Measurements from ENCODE around the gene SLC44A3. TPM values are rescaled to one million over a fixed set of nuclear protein-coding genes. Genes with fewer than 3 reads are reported as not detected.

SLC44A3 gene
- total and polyA plus RNA-seq, 2 of the 13 experiments (the other 11 are each of a cell fraction or from before 2014, with no cell fraction given), result 6.8 to 14.1 TPM

DNA sequence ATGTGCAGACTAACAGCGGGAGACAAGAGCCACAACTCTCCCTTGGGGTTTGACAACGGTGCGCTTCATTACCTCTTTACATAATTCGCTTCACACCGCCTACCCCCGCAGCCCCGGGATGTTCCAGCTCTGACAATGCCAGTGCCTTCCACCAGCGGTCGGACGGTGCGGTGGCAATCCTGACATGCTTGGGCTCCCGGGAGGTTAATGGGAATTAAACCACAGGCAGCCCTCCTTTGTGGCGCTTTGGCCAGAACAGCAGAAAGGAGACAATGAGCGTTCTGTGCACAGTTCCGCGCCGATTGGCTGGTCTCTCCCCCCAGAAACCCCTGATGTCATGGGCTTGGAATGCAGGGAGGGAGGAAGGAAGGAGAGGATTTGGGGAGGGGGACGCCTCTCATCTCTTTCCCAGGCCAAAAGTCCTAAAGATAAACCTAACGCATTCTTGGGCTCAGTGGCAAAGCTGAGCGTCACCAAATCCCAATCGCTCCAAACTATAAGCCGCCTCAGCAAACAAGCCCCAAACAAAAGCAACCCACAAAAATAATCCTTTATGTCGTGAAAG is 105.5 kb downstream of the SLC44A3 start (continued):
- TF ChIP-seq, protein P1, sequence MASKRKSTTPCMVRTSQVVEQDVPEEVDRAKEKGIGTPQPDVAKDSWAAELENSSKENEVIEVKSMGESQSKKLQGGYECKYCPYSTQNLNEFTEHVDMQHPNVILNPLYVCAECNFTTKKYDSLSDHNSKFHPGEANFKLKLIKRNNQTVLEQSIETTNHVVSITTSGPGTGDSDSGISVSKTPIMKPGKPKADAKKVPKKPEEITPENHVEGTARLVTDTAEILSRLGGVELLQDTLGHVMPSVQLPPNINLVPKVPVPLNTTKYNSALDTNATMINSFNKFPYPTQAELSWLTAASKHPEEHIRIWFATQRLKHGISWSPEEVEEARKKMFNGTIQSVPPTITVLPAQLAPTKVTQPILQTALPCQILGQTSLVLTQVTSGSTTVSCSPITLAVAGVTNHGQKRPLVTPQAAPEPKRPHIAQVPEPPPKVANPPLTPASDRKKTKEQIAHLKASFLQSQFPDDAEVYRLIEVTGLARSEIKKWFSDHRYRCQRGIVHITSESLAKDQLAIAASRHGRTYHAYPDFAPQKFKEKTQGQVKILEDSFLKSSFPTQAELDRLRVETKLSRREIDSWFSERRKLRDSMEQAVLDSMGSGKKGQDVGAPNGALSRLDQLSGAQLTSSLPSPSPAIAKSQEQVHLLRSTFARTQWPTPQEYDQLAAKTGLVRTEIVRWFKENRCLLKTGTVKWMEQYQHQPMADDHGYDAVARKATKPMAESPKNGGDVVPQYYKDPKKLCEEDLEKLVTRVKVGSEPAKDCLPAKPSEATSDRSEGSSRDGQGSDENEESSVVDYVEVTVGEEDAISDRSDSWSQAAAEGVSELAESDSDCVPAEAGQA (IDR thresholded peaks at IDR 0.05; ENCODE audit: low read depth), result no peak
- TF ChIP-seq, protein P1 (CRISPR knock-in tag; IDR thresholded peaks at IDR 0.05; ENCODE audit: borderline replicate concordance), result peak; percentile 53; the same call in 1 of the 2 replicates
- TF ChIP-seq ZNF33B (CRISPR knock-in tag; IDR thresholded peaks at IDR 0.05) (no peak), MAZ (IDR thresholded peaks at IDR 0.05; ENCODE audit: borderline replicate concordance, low read depth, low read length) (no peak), MAZ (CRISPR knock-in tag; IDR thresholded peaks at IDR 0.05; ENCODE audit: low read depth) (no peak), ZNF180 (CRISPR knock-in tag; IDR thresholded peaks at IDR 0.05; ENCODE audit: borderline replicate concordance, low read depth) (no peak), ZEB1 (IDR thresholded peaks at IDR 0.05; ENCODE audit: insufficient replicate concordance, low read depth) (no peak), ZFP37 (CRISPR knock-in tag; IDR thresholded peaks at IDR 0.05; ENCODE audit: borderline replicate concordance) (no peak), ZNF282 (IDR thresholded peaks at IDR 0.05; ENCODE audit: partially characterized antibody) (no peak), ZNF232 (CRISPR knock-in tag; IDR thresholded peaks at IDR 0.05; ENCODE audit: borderline replicate concordance) (0 out of 2 replicates have a peak, but pooled peaks have one; percentile 38), MEF2D (CRISPR knock-in tag; IDR thresholded peaks at IDR 0.05) (peak; percentile 35; the same call in 1 of the 2 replicates), SATB2 (CRISPR knock-in tag; IDR thresholded peaks at IDR 0.05) (0 out of 2 replicates have a peak, but pooled peaks have one; percentile 58), REPIN1 (CRISPR knock-in tag; IDR thresholded peaks at IDR 0.05; ENCODE audit: borderline replicate concordance, low read depth) (no peak), ZNF354B (CRISPR knock-in tag; IDR thresholded peaks at IDR 0.05) (no peak)
- TF ChIP-seq, protein P2, sequence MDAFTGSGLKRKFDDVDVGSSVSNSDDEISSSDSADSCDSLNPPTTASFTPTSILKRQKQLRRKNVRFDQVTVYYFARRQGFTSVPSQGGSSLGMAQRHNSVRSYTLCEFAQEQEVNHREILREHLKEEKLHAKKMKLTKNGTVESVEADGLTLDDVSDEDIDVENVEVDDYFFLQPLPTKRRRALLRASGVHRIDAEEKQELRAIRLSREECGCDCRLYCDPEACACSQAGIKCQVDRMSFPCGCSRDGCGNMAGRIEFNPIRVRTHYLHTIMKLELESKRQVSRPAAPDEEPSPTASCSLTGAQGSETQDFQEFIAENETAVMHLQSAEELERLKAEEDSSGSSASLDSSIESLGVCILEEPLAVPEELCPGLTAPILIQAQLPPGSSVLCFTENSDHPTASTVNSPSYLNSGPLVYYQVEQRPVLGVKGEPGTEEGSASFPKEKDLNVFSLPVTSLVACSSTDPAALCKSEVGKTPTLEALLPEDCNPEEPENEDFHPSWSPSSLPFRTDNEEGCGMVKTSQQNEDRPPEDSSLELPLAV (CRISPR knock-in tag; conservative IDR thresholded peaks at IDR 0.05; ENCODE audit: low read depth), result no peak
- TF ChIP-seq, protein P3, sequence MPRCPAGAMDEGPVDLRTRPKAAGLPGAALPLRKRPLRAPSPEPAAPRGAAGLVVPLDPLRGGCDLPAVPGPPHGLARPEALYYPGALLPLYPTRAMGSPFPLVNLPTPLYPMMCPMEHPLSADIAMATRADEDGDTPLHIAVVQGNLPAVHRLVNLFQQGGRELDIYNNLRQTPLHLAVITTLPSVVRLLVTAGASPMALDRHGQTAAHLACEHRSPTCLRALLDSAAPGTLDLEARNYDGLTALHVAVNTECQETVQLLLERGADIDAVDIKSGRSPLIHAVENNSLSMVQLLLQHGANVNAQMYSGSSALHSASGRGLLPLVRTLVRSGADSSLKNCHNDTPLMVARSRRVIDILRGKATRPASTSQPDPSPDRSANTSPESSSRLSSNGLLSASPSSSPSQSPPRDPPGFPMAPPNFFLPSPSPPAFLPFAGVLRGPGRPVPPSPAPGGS (CRISPR knock-in tag; IDR thresholded peaks at IDR 0.05), result no peak
- TF ChIP-seq, protein P4, sequence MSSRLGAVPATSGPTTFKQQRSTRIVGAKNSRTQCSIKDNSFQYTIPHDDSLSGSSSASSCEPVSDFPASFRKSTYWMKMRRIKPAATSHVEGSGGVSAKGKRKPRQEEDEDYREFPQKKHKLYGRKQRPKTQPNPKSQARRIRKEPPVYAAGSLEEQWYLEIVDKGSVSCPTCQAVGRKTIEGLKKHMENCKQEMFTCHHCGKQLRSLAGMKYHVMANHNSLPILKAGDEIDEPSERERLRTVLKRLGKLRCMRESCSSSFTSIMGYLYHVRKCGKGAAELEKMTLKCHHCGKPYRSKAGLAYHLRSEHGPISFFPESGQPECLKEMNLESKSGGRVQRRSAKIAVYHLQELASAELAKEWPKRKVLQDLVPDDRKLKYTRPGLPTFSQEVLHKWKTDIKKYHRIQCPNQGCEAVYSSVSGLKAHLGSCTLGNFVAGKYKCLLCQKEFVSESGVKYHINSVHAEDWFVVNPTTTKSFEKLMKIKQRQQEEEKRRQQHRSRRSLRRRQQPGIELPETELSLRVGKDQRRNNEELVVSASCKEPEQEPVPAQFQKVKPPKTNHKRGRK (CRISPR knock-in tag; IDR thresholded peaks at IDR 0.05), result no peak

Measured in HepG2 (cell line).